Esophagus squamous epithelium (tissue), 4 donors: ENCODE measurements around the gene NR2F2.

Experiments
- POLR2A ChIP-seq, 4 donors: fragments of 450-650 bp; IDR thresholded peaks; one replicate each; pipeline ENCODE4 v1.6.1; 2017; ENCODE audit warnings: antibody characterized with exemption in 4 of 4, mild to moderate bottlenecking in 4 of 4, moderate library complexity in 3 of 4
- TF ChIP-seq, protein P1 (sequence below), 6 experiments: fragments of 450-650 bp in 4 of 6; fragments of 200-600 bp in 2 of 6; sonication (generic) in 2 of 6; IDR thresholded peaks; one replicate each; pipeline ENCODE4 v1.5.1; 2016 to 2019; ENCODE audit warnings: antibody characterized with exemption in 6 of 6, mild to moderate bottlenecking in 4 of 6, moderate library complexity in 4 of 6

DNA sequence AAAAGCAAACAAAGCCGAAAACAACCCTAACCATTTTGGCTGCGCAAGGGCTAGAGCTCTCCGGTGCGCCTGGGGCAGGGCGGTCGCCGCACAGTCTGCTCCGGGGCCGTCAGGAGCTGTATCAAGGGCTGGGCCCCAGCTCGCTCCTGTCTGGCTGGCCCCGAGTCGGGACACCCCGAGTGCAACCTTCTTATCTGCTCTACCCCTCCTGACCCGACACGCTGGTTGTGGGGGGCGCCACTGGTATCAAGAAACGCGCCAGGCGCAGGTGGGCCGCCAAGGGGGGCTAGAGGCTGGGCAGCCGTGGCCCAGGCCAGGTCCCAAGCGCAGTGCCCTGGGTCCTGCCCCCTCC, 36.0 kb downstream of the NR2F2 start:
- TF ChIP-seq, protein P1, sequence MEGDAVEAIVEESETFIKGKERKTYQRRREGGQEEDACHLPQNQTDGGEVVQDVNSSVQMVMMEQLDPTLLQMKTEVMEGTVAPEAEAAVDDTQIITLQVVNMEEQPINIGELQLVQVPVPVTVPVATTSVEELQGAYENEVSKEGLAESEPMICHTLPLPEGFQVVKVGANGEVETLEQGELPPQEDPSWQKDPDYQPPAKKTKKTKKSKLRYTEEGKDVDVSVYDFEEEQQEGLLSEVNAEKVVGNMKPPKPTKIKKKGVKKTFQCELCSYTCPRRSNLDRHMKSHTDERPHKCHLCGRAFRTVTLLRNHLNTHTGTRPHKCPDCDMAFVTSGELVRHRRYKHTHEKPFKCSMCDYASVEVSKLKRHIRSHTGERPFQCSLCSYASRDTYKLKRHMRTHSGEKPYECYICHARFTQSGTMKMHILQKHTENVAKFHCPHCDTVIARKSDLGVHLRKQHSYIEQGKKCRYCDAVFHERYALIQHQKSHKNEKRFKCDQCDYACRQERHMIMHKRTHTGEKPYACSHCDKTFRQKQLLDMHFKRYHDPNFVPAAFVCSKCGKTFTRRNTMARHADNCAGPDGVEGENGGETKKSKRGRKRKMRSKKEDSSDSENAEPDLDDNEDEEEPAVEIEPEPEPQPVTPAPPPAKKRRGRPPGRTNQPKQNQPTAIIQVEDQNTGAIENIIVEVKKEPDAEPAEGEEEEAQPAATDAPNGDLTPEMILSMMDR (IDR thresholded peaks at IDR 0.05), result no peak
- no peak for TF ChIP-seq POLR2A (IDR thresholded peaks at IDR 0.05)
